ENCODE results near the gene SUCNR1.

DNA sequence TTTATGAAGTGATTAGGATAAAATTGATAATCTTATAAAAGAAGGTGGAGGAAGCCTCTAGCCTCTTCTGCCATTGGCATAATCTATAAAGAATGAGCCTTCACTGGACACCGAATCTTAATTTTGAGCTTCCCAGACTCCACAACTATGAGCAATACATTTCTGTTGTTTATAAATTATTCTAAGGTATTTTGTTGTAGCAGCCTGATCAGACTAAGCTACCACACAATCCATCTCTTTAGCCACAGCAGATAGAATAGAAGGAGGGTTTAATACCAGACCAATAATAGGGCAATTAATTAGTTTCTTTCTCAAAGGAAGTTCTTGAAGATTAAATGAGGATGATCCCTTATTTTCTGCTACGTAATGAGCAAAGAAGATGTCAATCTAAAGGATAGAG is 33.3 kb downstream of the SUCNR1 start:
- TF ChIP-seq CTCF (IDR thresholded peaks at IDR 0.05 in 4 of 5, conservative IDR thresholded peaks at IDR 0.05 in 1 of 5): no peak
- TF ChIP-seq POLR2A (IDR thresholded peaks at IDR 0.05): no peak
